Measurements from ENCODE around the gene ZBTB21.
"Not testable (repeated sequence)": the region's sequence is repeated elsewhere in the genome, so short reads cannot be mapped to it uniquely, and the experiment has no call there.

The ZBTB21 gene

GRCh38 chr21:41966872-41967621 lies 43.1 kb downstream of the ZBTB21 start:
- no peak for DNase-seq (ENCODE audit: low spot score)

- no peak for DNase-seq (ENCODE audit: low spot score)
Observed at GRCh38 chr21:41966041-41966833, 43.9 kb downstream of the ZBTB21 start.

GRCh38 chr21:41965461-41966013 lies 44.6 kb downstream of the ZBTB21 start:
- DNase-seq (ENCODE audit: low spot score): no peak

GRCh38 chr21:41965045-41965444 lies 45.1 kb downstream of the ZBTB21 start:
- DNase-seq (ENCODE audit: low spot score): no peak

- no peak for DNase-seq (ENCODE audit: low spot score)
Observed at GRCh38 chr21:41964171-41964570, 46.0 kb downstream of the ZBTB21 start.

GRCh38 chr21:41962425-41962966 lies 47.7 kb downstream of the ZBTB21 start:
- DNase-seq (ENCODE audit: low spot score): no peak

GRCh38 chr21:41961753-41962152 lies 48.4 kb downstream of the ZBTB21 start:
- no peak for DNase-seq (ENCODE audit: low spot score)

GRCh38 chr21:41961282-41961701 lies 48.9 kb downstream of the ZBTB21 start:
- no peak for DNase-seq (ENCODE audit: low spot score)

- DNase-seq (ENCODE audit: low spot score): no peak
Observed at GRCh38 chr21:41960386-41960785, 49.8 kb downstream of the ZBTB21 start.

GRCh38 chr21:41959697-41960096 lies 50.5 kb downstream of the ZBTB21 start:
- DNase-seq (ENCODE audit: low spot score): not testable (repeated sequence)

- DNase-seq (ENCODE audit: low spot score): no peak
Observed at GRCh38 chr21:41958886-41959563, 51.1 kb downstream of the ZBTB21 start.

- peak; percentile 87 for DNase-seq (ENCODE audit: low spot score)
Observed at GRCh38 chr21:41957991-41958766, 52.0 kb downstream of the ZBTB21 start.

- DNase-seq (ENCODE audit: low spot score): no peak
Observed at GRCh38 chr21:41956926-41957729, 53.0 kb downstream of the ZBTB21 start.

GRCh38 chr21:41955516-41955915 lies 54.6 kb downstream of the ZBTB21 start:
- no peak for DNase-seq (ENCODE audit: low spot score)

- no peak for DNase-seq (ENCODE audit: low spot score)
Observed at GRCh38 chr21:41954654-41955499, 55.3 kb downstream of the ZBTB21 start.

- peak; percentile 82 for DNase-seq (ENCODE audit: low spot score)
Observed at GRCh38 chr21:41953831-41954653, 56.1 kb downstream of the ZBTB21 start, which contains the start of gene C2CD2. Gene C2CD2, minus strand, starts transcription at chr21:41954018. Its CDS starts 370 bp downstream, at chr21:41953648.

- no peak for DNase-seq (ENCODE audit: low spot score)
Observed at GRCh38 chr21:41953249-41953830, 56.8 kb downstream of the ZBTB21 start.

Measured in HuH-7 (cell line).